Epidermal melanocyte (primary cell): ENCODE measurements around the gene POLD3.
A peak's percentile ranks its signal among the peaks of the same experiment; 100 is the strongest.

Source experiments
- DNase-seq: peaks from one replicate; pipeline ENCODE4 v3.0.0; 2011; ENCODE audit warnings: low spot score; ENCODE audit not compliant: insufficient read length

Gene POLD3, protein sequence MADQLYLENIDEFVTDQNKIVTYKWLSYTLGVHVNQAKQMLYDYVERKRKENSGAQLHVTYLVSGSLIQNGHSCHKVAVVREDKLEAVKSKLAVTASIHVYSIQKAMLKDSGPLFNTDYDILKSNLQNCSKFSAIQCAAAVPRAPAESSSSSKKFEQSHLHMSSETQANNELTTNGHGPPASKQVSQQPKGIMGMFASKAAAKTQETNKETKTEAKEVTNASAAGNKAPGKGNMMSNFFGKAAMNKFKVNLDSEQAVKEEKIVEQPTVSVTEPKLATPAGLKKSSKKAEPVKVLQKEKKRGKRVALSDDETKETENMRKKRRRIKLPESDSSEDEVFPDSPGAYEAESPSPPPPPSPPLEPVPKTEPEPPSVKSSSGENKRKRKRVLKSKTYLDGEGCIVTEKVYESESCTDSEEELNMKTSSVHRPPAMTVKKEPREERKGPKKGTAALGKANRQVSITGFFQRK

DNA sequence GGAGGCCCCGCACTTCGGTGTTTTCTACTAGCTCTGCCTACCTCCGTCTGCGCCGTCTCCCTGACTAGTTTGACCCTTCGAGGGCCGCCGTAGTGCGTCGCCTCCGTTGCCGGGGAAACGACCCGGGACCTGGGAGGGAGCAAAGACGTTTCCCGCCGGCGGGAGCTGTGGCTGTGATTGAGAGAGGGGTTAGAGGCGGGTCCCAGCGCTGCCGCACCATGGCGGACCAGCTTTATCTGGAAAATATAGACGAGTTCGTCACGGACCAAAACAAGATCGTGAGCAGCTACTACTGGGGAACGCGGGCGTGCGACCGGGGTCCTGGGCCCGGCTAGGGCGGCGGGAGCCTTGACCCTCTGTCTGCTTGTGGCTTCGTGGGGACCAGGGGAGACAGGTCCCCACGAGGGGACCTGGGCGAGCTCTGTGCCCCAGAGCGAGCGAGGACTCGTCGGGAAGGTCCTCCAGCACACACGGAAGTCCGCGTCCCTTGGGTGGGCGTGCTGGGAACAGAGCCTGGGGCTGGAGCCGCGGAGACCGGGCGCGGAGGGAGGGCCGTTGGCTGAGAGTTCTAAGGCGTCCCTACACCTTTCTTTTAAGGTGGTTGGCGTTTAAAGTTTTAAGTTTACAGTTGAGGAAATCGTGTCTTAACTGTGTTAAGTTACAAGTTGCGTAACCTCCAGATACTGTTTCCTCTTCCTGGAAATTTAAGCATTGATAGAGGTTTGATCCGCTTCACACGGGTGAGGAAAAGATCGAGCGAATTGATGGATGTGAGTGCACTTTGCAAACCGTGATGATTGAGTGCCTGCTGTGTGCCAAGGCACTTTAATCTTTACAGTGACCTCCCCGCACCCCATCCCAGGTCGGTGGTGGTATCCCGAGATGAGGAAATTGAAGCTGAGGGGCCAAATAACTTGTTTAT, at the start of gene POLD3:
POLD3 (plus strand) TSS at position 142 of the 922 bp plus-strand sequence; CDS start at position 219, 77 bp downstream.
- peak; percentile 57 for DNase-seq

DNA sequence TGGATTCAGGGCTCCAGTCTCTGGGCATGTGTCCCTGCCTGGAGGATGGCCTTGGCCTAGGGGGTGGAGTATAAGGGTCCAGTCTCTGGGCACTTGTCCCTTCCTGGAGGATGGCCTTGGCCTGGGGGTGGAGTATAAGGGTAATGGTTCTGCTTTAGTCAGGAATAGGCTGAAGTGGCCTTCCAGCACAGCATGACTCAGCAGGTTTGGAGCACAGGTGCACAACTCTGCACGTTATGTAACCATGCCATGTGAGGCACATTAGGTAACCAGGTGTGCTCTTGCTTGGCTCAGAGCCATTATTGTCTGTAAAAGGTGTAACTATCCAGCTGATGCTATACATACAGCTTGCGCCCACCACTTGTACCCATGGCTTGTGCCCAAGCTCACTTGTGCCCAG, 48.4 kb upstream of the POLD3 start:
- no peak for DNase-seq

DNA sequence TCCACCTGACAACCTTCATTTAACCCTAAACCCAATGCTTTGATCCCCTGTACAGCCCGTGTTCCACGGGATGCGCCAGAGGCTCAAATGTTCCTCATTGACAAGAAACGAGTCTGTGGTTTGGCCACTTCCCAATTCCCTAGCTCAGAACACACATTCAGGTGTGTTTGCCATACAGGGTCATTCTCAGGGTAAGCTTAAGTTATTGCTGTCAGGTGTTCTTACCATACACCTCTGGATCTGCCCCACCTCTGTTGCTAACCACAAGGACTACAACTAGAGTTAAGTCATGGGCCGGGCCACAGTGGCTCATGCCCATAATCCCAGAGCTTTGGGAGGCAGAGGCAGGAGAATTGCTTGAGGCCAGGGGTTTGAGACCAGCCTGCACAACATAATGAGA, 45.6 kb upstream of the POLD3 start:
- DNase-seq, result no peak

DNA sequence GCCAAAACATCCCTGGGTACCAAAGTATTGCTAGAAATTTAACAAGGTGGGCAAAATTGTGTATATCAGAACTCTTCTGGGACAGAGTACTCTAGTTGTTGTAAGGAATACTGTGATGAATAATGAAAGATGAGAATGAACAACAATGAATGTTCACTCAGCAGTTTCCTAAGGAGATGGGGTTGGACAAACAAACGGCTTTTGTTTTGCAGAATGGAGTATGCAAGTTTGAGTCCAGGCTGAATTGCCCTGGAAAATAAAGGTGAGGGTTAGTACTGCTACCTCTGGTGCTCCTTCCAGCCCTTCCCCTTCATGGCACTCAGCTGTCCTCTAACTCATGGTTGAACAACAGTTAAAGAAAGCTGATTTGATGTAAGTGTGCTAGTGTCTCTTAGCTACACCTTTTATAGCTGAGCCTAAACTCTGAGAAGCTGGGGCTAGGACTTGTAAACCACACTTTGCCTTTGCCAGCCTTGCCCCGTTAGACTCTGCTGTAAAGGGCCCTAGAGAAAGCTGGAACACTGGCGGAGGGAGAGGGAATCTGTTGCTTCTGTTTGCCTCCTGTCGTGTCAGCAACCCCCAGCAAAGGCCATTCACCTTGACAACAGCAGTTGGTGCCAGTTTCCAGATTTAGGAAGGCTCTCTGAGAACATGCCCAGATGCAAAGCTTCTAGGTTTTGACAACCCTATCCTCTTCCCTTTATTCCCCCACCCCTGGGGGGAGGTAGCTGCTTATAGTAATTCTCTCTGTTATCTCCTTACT, 41.2 kb upstream of the POLD3 start:
- no peak for DNase-seq

DNA sequence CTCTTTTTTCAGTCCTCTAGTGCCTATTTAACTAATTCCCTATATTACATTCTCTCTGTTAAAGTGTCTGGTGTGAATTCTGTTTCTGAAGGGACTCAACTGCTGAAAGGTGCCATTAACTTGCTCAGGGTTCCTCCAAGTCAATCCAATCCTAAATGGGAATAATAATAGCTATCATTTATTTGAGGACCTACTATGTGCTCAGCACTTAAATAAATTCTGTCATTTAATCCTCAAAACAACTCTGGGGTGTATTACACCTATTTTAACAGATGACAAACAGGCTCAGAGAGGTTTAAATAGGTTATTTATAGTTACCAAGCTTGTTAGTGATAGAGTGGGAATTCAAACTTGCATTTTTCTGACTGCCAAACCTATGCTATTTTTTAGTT, 40.6 kb upstream of the POLD3 start:
- DNase-seq, result no peak

DNA sequence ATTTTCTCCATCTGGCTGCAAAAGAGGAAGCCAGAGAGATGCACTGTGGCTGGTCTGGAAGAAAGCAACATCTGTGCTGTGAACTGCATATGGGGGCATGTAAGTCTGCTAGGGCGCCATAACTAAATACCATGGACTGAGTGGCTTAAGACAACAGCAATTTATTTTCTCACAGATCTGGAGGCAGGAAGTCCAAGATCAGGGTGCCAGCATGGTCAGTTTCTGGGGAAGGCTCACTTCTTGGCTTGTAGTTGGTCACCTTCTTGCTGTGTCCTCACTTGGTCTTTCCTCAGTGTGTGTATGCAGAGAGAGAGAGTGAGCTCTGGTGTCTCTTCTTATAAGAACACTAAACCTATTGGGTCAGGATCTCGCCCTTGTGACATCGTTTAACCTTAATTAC, 34.9 kb upstream of the POLD3 start:
- DNase-seq, result no peak

DNA sequence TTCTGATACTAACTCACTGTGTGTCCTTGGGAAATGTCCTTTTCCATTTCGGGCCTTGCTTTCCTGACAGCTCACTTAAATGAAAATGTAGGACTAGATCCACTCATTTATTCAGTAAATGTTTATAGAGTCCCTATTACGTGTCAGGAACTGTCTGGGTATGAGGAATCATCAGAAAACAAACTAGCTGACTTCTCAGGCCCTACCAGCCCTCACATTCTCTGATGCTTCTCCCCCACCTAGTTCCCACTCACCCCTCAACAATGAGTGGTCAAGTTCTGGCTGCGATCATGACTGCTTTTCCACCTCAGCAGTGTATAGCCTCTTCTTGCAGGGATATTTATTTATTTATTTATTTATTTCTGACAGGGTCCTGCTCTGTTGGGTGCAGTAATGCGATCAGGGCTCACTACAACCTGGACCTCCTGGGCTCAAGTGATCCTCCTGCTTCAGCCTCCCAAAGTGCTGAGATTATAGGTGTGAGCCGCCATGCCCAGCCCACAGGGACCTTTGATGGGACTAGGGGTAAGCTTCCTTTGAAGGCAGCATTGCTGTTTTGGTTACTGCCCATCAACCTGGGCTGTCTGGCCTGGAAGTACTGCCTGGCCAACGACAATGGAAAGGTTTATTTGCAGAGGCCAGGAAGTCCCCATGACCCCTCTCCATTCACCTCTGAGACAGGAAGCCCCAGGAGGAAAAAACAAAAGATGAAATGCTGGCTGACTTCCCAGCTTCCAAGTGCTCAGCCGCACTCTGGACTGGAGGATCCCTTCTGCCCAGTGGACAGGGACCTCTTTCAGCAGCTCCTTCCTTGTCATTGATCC, 33.1 kb upstream of the POLD3 start:
- DNase-seq, result no peak

DNA sequence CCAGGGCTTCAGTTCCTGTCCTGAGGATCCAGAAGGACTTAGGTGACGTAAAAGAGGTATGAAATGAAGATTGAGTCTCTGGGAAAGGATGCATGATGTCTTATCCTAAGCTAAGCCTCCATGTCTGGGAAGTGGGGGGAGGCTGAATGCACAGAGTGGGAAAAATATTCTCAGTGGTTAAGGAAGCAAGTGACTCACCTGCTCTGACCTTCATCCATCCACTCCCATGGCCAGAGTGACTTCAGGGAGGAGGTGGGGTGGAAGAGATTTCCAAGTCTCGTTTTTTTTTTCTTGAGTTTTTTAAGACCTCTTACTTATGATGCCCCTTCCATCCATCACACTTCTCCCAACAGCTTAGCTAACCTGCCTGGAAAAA, 32.5 kb upstream of the POLD3 start:
- no peak for DNase-seq

DNA sequence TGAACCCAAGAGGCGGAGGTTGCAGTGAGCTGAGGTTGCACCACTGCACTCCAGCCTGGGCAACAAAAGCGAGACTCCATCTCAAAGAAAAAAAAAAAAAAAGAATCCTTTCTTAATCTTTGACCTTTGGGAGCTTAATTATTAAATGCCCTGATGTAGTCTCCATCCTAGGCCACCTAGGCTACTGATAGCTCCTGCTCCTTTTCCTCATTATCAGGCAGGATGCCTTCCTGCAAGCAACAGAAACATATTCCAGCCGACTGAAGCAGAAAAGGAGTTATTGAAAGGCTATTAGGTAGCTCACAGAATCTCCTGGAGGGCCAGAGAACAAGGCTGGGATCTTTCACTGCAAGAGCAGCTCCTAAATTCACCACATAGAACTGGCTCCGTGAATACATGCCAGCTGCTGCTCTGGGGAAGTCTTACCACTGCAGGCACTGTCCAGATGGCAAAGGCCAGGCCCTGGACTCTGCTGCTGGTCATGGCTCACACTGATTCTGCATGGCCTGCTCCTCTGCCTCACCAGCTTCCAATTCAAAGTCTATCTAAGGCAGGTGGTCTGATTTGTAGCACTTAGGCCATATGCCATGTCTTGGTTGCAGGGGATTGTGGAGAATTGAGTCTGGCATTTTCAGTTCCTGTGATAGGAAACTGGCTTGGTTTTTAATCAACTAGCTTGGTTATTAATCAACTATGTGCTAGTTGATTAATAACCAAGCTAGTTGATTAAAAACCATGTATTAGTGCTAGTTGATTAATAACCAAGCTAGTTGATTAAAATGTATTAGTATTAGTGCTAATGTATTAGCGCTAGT, 26.0 kb upstream of the POLD3 start:
- no peak for DNase-seq

DNA sequence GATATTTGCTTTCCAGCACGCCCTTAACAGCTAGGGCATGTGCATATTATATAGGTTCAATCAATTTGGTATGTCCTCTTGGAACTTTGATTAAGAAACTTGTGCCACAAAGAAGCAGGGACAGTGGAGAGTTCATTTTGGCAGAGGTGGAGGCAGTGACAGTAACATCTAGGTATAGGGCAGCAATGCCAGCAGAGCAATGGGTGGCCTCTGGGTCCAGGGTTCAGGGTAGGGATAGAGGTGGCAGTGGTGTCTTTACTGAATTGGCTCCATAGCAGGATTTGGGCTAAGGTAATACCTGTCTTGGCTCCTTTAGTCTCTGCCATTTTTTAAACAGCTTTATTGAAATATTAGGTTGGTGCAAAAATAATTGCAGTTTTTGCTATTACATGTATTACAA, 24.4 kb upstream of the POLD3 start:
- DNase-seq, result no peak

DNA sequence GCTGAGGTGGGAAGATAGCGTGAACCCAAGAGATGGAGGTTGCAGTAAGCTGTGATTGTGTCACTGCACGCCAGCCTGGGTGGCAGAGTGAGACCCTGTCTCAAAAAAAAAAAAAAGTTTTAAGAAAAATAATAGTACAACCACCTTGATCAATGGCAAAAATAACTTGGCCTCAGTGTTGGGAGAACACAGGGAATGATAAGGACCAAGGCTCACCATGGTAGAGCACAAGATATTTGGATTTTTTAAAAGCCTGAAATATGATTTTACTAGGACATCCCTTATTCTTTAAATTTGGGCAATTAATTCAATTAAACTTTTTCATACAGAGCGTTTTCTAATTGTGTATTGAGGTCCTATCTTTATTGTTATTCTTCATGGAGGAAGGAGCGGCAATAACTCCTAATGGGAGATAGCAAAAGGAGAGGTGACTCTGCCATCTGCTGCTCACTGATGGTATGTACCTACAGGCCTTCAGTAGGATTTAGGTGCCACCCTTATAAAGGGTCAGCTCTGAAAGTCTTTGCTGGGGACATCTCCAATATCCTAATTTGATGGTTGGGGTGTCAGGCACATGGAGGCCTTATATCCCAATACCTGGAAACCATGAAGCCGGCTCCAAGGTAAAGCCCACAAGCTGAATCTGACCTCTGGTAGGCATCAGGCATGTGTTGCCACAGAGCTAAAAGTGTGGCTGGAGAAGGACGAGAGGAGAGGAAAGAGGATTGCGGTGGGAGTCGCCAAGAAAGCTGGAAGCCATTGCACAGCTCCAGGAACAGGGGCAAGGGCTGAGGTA, 21.9 kb upstream of the POLD3 start:
- DNase-seq, result peak; percentile 58

DNA sequence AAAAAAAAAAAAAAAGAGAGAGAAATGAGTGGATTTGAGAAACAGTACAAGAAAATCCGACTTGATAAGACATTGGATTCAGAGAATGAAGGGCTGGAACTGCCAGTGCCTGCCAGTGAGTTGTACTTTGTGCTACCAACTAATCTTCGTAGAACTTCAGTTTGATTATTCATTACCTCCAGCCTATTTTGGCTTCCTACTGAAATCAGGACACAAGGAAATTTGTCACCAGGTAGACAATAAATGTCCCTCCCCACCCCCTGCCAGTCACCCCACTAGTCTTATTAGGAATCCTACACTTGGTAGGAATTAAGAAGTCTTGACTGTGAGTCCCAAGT, 21.4 kb upstream of the POLD3 start:
- DNase-seq, result no peak

DNA sequence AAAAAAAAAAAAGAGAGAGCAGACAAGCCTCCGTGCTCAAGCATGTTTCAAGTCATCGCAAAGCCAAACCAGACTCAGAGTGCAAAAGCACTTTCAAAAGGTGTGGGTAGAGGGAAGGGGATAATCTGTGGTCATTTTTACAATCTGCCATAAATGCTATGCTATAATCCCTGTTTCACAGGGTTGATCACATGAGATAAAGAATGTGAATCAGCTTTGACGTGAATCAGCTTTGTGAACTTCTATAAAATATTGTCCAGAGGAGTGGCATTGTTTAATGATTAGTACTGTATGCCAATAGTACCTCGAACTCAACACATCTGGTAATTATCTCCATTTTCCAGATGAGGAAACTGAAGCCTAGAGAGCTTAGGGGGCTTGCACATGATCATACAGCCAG, 20.0 kb upstream of the POLD3 start:
- DNase-seq, result no peak

DNA sequence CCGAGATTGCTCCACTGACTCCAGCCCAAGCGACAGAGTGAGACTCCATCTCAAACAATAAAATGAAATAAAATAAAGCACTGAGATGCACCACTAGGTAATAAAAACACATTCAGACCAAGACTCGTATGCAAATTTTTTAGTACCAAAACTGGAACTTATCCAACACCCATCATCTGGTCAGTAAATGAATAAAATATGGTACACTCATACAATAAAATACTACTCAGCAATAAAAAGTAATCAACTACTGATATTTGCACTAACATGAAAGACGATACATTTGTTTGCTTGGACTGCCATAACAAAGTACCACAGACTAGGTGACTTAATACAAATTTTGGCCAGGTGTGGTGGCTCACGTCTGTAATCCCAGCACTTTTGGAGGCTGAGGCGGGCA, 17.8 kb upstream of the POLD3 start:
- no peak for DNase-seq

DNA sequence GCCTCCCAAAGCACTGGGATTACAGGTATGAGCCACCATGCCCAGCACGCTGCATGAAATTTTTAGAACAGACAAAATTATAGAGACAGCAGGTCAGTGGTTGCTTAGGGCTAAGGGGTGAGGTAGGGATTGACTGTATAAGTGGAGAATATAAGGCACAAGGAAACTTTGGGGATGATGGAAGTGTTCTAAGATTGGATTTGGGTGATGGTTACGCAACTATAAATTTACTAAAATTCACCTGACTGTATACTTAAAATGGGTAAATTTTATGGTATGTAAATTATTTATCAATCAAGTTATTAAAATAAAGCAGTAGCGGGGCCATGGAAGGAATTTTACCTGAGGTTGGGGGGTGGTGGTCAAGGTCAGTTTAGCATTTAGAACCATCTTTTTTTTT, 16.4 kb upstream of the POLD3 start:
- DNase-seq, result no peak

DNA sequence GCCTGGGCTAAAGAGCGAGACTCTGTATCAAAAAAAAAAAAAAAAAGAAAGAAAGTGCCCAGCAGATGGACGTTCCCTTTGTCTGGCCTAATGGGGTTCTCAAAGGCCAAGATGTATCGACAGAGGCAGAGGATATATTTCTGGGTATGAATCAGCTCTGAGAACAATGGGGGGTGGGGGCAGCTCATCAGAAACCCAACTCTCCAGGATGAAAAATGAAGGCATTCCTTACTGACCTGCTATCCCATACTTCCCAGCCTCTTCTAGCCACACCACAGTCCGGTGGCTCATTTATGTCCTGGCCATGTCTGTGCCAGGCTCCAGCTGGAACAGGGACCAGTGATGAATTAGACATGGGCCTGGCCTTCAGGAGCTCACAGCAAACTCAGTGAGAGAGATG, 15.2 kb upstream of the POLD3 start:
- no peak for DNase-seq

DNA sequence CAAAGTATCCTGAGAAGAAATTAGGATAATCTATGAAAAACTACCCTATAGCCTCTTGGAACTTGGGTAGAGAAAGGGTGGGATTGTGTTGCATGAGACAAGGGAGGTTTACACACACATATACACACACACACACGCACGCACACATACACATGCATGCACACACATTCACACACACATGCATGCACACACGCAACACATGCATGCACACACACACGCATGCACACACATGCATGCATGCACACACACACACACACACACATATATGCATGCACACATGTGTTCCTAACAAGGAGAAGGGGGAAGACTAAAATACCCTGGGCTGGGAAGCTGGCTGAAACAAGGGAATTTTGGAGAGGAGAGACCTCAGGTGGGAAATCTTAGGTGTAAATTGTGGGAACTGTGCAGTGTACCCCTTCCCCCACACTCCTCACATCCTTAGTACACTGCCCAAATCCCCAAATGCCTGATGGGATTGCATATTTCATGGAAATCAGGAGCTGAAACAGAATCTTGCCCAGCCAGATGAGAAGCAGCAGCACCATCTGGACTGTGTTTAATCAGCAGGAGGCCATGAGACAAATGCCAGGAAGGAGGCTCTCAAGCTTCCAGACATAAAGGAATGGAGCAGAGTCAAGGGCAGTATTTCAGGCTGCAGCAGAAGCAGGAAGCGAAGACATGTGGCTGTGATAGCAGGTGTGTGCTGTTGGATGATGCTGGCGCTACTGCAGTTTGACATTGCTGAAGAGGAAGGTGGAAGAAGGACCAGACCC, 14.6 kb upstream of the POLD3 start:
- DNase-seq, result no peak

DNA sequence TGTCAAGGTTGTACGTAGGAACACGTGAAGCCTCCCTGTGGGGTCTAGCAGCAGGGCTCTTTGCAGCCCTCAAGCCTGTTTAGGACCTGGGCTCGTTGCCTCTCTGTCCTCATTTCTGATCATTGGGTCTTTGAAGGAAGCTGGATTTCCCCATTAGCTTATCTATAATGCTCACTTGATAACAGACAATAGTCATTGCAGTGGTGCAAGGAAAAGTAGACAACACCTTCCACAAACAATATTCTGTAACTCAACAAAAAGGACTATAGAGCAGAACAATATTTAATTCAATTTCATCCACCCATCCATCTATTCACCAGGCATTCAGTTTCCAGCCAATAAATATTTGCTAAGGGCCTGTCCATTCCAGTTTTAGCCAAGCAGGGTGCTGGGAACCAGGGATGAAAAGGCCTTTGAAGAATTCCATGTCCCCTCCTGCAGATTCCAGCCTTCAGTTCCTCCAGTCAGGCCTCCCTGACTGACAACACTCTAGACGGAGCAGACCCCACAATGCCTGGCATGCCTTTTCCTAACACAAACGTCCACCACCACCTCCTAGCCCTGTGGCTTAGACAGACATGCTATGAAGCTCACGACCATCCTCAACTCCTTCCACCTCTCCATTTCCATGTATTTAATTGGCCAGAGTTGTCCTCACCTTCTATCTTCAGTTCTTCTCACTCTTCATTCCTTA, 12.7 kb upstream of the POLD3 start:
- no peak for DNase-seq
